Esophagus (tissue), 2 donors: ENCODE data around the gene GSE1. TPM values are rescaled to one million over a fixed set of nuclear protein-coding genes. Genes with fewer than 3 reads are reported as not detected.

Experiments used
- H3K27ac ChIP-seq, 2 donors: one replicate each; pipeline ENCODE4 v1.5.1; 2013; ENCODE audit warnings: low read depth in 2 of 2, mild to moderate bottlenecking in 2 of 2, inconsistent platforms in 1 of 2, low read length in 1 of 2, moderate library complexity in 1 of 2
- H3K27me3 ChIP-seq, 2 donors: one replicate each; pipeline ENCODE4 v1.6.1; 2013; ENCODE audit warnings: low read length in 2 of 2, control low read depth in 1 of 2, mild to moderate bottlenecking in 1 of 2; ENCODE audit not compliant: insufficient read depth in 2 of 2, control insufficient read depth in 1 of 2
- H3K36me3 ChIP-seq, 2 donors: one replicate each; pipeline ENCODE4 v1.6.1; 2013; ENCODE audit warnings: low read length in 1 of 2; ENCODE audit not compliant: control insufficient read depth in 2 of 2, insufficient read depth in 2 of 2
- H3K4me1 ChIP-seq, 2 donors: one replicate each; pipeline ENCODE4 v1.6.1; 2013; ENCODE audit warnings: low read length in 1 of 2; ENCODE audit not compliant: control insufficient read depth in 2 of 2, insufficient read depth in 2 of 2
- H3K4me3 ChIP-seq, 2 donors: one replicate each; pipeline ENCODE4 v1.5.1; 2013; ENCODE audit warnings: low read length in 2 of 2, mild to moderate bottlenecking in 2 of 2, low read depth in 1 of 2, moderate library complexity in 1 of 2
- H3K9me3 ChIP-seq, 2 donors: one replicate each; pipeline ENCODE4 v1.6.1; 2013; ENCODE audit warnings: mild to moderate bottlenecking in 2 of 2, low read depth in 1 of 2, low read length in 1 of 2, moderate library complexity in 1 of 2; ENCODE audit not compliant: control insufficient read depth in 2 of 2, insufficient read depth in 1 of 2
- WGBS, 2 donors: extraction: QIAGEN DNeasy Blood & Tissue Kit; methylation state at CpG; one replicate each; pipeline ENCODE4 v1.1.7; 2013; 5-methylcytosine and 5-hydroxymethylcytosine counted together
- polyA plus RNA-seq, 2 donors: library from polyadenylated mRNA; stranded (reverse); fragments of 200-250 nt; gene quantifications; one replicate each; pipeline ENCODE4 v1.2.3, GENCODE V29; 2013
- donor health status: healthy with polysubstance abuse.
- donor health status: Bipolar disorder and iron deficiency.

GSE1 gene
- polyA plus RNA-seq = 10 to 100 TPM in 1 of 2 donors, 1 to 10 TPM in 1; 8.9 to 19.6 TPM

DNA sequence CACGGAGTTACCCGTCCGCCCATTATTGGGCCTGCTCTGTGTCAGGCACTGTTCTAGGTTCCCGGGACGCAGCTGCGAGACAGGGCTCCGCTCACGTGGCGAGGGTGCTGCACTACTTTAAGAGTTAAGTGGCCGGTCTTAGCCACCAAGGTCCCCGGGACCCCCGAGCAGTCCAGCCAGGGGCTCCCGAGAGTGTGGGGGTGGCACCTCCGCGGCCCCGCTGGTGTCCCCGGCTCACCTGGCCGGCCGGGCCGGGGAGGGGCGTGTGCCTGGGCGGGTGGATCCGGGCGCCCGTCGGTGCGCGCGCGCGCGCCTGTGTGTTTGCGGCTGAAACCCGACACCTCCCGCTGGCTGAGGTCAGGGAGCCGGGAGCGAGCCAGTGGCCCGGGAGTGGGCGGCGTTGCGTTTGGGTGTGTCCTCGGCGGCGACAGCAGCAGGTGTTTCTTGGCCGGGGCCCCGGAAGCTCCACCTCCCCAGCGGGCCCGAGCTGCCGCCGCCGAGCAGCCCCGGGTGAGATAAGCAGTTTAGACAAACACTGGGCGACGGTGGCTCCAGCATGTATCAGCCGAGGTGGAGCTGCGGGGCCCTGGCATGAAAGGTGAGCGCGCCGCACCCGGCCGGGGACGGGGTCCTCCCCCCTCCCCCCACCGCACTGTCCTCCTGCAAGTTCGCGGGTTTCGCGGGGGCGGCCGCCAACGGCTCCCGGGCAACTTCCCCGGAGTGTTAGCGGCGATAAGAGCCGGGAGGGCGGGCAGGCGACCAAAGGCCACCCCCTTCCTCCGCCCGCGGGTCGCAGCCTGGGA lies at the start of gene GSE1:
Gene GSE1 (plus strand): TSS at position 522 of the 803 bp plus-strand sequence. CDS start 70 bp downstream, at position 592.
- WGBS, 2 donors = 0 to 1% methylated on average over 80 to 81 of the region's 81 CpGs
- H3K4me1 ChIP-seq = peaks cover 12 to 30% of the 10 kb centered on the region in 2 donors

DNA sequence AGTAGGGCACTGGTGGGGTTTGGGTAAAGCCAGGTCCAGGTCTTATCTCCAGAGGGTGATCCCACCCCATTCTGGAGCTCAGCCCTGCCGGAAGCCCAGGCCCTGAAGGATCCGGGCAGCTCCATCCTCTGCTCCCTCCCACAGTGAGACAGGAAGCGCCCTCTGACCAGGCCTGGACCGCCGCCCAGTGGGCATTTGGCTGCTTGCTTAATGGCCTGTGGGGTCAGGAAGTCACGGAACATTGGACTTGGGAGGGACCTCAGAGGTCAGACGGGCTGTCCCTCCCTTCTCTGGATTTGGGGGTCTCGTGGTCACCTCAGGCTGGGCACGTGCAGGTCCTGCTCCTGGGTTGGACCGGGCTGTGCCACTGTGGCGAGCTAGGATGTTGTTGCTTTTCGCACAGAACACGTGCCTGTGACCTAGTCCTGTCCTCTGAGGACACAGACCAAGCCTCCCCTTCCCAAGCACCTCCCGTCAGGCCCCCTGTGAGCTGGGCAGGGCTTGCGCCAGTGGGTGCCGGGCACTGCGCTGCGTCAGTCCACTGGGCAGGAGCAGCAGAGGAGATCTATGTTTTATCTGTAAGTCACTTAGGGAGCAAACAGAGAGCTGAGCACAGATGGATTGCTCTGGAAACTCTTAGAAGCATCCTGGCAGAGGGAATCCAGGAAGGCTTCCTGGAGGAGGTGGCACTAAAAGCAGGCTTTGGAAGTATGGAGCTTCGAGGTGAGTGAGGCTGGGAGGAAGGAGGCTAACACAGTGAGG lies 49.4 kb upstream of the GSE1 start:
- WGBS, 2 donors = 69 to 70% methylated on average over 19 of the region's 19 CpGs
- Histone ChIP-seq H3K9me3 (no peaks in the 10 kb centered on the region), H3K4me1 (peaks cover 3 to 9% of the 10 kb centered on the region in 2 donors), H3K36me3 (no peaks in the 10 kb centered on the region), H3K27me3 (no peaks in the 10 kb centered on the region), H3K4me3 (no peak overlapping the region), H3K27ac (no peak overlapping the region)

More for the DNA sequence above, at the start of gene GSE1:
- H3K27me3 ChIP-seq = no peaks in the 10 kb centered on the region
- H3K4me3 ChIP-seq = peak within 1 kb of the TSS; percentile 63 to 72
- peak within 1 kb of the TSS; percentile 95 to 97 for H3K27ac ChIP-seq
- H3K36me3 ChIP-seq = no peaks in the 10 kb centered on the region
- H3K9me3 ChIP-seq = no peaks in the 10 kb centered on the region

DNA sequence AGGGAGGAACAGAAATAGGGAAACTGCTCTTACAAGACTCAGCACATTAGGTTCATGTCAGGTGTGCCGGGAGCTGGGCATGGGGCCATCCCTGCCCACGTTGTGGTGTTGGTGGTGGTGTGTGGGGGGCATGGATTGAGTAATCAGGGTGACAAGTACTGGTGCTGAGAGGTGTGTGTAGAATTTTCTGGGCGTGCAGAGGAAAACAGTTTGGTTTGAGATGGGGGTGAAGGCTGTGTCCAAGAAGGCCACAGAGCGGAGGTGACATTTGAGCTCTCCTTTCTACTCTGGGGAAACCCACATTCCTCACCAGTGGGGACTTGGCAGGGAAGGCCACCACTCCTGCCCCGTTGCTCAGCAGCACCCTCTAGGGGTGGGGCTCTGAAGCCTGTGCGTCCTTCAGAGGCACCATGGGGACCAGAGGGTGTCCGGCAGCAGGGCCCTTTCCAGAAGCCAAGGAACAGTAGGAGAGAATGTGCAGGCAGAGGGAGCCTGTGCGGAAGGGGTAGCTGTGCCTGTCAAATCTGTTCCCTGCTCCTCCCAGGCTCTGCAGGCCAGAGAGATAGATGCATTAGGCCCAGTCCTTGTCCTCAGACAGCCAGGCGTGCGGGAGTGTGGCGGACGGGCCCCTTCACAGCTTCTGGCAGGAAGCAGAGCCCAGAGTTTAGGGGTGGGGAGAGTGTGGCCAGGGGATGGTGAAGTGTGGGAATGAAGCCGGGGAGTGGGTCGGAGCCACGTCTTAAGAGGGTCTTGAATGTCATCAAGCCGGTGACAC lies 48.7 kb upstream of the GSE1 start:
- Histone ChIP-seq H3K9me3 (no peaks in the 10 kb centered on the region), H3K36me3 (no peaks in the 10 kb centered on the region), H3K4me3 (no peak overlapping the region), H3K4me1 (peaks cover 0 to 3% of the 10 kb centered on the region in 2 donors), H3K27ac (no peak overlapping the region), H3K27me3 (no peaks in the 10 kb centered on the region)
- WGBS, 2 donors = 78 to 80% methylated on average over 16 of the region's 16 CpGs

- 88 to 93% methylated on average over 9 of the region's 9 CpGs for WGBS, 2 donors
- H3K9me3 ChIP-seq = no peaks in the 10 kb centered on the region
- no peaks in the 10 kb centered on the region for H3K27me3 ChIP-seq
- H3K36me3 ChIP-seq = no peaks in the 10 kb centered on the region
- H3K4me3 ChIP-seq = no peak overlapping the region
- H3K27ac ChIP-seq = no peak overlapping the region
- H3K4me1 ChIP-seq = peaks cover 0 to 3% of the 10 kb centered on the region in 2 donors
Measured at GRCh38 chr16:85565340-85565739, 47.8 kb upstream of the GSE1 start.

GRCh38 chr16:85565801-85566526 lies 47.2 kb upstream of the GSE1 start:
- no peaks in the 10 kb centered on the region for H3K36me3 ChIP-seq
- no peak overlapping the region for H3K27ac ChIP-seq
- H3K4me1 ChIP-seq = peaks cover 0 to 3% of the 10 kb centered on the region in 2 donors
- H3K27me3 ChIP-seq = no peaks in the 10 kb centered on the region
- H3K9me3 ChIP-seq = no peaks in the 10 kb centered on the region
- no peak overlapping the region for H3K4me3 ChIP-seq
- 86 to 88% methylated on average over 23 of the region's 23 CpGs for WGBS, 2 donors

DNA sequence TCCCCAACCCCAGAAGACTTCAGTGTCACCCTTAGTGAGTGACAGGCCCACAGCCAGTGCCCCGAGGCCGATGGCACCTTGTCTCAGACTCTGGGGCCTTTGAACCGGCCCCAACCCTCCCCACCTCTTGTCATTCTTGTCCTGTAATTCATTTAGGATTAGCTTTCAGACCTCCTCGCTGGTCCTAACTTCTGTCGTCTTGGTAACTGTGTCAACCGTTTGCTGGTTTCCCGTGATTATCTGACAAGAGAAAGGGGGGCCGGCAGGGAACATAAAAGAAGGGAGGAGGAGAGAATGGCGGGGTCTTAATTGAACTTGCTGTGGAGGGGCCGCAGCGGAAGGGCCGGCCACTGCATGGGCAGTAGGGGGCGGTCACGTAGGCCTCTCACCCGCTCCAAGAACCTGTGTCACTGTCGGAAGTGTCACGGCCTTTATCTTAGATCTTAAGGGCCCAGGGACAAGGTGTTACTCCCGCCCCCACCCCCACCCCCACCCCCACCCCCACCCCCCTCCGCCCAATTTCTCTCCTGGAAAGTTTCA lies 46.5 kb upstream of the GSE1 start:
- whole genome bisulfite sequencing, 2 donors = 66 to 72% methylated on average over 19 of the region's 19 CpGs
- peaks cover 0 to 5% of the 10 kb centered on the region in 2 donors for H3K4me1 ChIP-seq

DNA sequence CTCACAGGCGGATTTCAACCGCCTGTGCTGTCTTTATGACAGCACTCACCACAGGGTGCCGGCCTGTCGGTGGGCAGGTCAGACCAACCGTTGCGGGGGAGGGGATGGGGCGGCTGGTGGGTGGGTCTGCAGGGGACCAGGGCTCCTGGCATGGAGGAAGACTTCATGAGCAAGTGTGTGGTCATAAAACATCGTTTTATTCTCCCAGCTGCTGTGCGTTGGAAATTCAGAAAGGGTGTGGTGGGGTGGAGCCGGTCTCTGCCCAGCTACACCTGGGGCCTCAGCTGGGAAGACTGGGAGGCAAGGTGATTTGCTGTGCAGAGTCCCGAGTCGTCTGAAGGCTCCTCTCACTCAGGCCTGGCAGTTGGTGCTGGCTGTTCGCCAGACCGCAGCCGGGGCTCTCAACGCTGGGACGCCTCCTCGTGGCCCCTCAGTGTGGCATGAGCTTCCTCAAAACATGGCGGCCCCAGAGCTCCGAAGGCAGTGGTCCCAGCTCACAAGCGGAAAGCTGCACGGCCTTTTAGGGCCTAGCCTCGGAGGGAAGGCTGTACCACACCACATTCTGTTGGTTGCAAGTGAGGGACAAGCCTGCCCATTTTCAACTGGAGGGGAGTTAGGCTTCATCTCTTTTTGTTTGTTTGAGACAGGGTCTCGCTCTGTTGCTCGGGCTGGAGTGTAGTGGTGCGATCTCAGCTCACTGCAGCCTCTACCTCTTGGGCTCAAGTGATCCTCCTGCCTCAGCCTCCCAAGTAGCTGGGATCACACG lies 45.8 kb upstream of the GSE1 start:
- Histone ChIP-seq H3K9me3 (peaks cover 0 to 2% of the 10 kb centered on the region in 2 donors), H3K4me1 (peaks cover 0 to 12% of the 10 kb centered on the region in 2 donors), H3K27me3 (no peaks in the 10 kb centered on the region), H3K4me3 (no peak overlapping the region), H3K36me3 (no peaks in the 10 kb centered on the region), H3K27ac (no peak overlapping the region)
- WGBS, 2 donors = 84 to 85% methylated on average over 27 of the region's 27 CpGs

More for the DNA sequence above, 46.5 kb upstream of the GSE1 start:
- Histone ChIP-seq H3K27ac (no peak overlapping the region), H3K27me3 (no peaks in the 10 kb centered on the region), H3K36me3 (no peaks in the 10 kb centered on the region), H3K4me3 (no peak overlapping the region), H3K9me3 (no peaks in the 10 kb centered on the region)

DNA sequence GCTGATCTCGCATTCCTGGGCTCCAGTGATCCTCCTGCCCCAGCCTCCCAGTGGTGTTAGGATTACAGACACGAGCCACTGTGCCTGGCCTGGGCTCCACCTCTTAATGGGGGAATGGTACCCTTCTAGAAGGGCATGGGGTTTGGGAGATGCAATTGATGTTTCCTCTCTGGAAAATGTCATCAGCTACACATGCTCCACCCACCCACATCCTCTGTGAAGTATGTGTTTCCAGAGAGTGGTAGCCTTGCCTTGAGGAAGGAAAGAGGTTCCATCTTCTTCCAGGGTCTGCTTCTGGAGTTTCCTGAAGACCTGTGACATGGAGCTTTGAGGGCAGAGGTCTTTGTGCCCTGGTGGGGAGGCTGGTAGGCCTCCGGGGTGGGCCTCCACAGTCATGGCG lies 45.2 kb upstream of the GSE1 start:
- Histone ChIP-seq H3K27me3 (no peaks in the 10 kb centered on the region), H3K9me3 (peaks cover 0 to 3% of the 10 kb centered on the region in 2 donors), H3K36me3 (no peaks in the 10 kb centered on the region), H3K4me3 (no peak overlapping the region), H3K4me1 (peaks cover 0 to 13% of the 10 kb centered on the region in 2 donors), H3K27ac (no peak overlapping the region)
- WGBS, 2 donors = 94 to 95% methylated on average over 4 of the region's 4 CpGs
